Measurements from ENCODE around the gene KCNC2.

The KCNC2 gene

GRCh38 chr12:75157385-75157784 is 52.3 kb downstream of the KCNC2 start:
- DNase-seq = no peak

- no peak for DNase-seq
Observed at GRCh38 chr12:75155962-75156361, 53.7 kb downstream of the KCNC2 start.

GRCh38 chr12:75154388-75154787 is 55.3 kb downstream of the KCNC2 start:
- no peak for DNase-seq

- DNase-seq = no peak
Observed at GRCh38 chr12:75139196-75139595, 70.4 kb downstream of the KCNC2 start.

GRCh38 chr12:75137896-75138295 is 71.7 kb downstream of the KCNC2 start:
- no peak for DNase-seq

- DNase-seq = no peak
Observed at GRCh38 chr12:75135026-75135425, 74.6 kb downstream of the KCNC2 start.

GRCh38 chr12:75130811-75131210 is 78.8 kb downstream of the KCNC2 start:
- DNase-seq = no peak

- no peak for DNase-seq
Observed at GRCh38 chr12:75129275-75129674, 80.4 kb downstream of the KCNC2 start.

- DNase-seq = no peak
Observed at GRCh38 chr12:75121036-75121705, 88.5 kb downstream of the KCNC2 start.

GRCh38 chr12:75120311-75120711 is 89.3 kb downstream of the KCNC2 start:
- DNase-seq = no peak

GRCh38 chr12:75116646-75117198 is 92.9 kb downstream of the KCNC2 start:
- no peak for DNase-seq

GRCh38 chr12:75115748-75116147 is 93.9 kb downstream of the KCNC2 start:
- DNase-seq = no peak

GRCh38 chr12:75103822-75104221 is 105.8 kb downstream of the KCNC2 start:
- no peak for DNase-seq

- DNase-seq = no peak
Observed at GRCh38 chr12:75101781-75102180, 107.9 kb downstream of the KCNC2 start.

- no peak for DNase-seq
Observed at GRCh38 chr12:75099210-75099609, 110.4 kb downstream of the KCNC2 start.

GRCh38 chr12:75097003-75097402 is 112.6 kb downstream of the KCNC2 start:
- DNase-seq = no peak

GRCh38 chr12:75087654-75088053 is 122.0 kb downstream of the KCNC2 start:
- DNase-seq = no peak

GRCh38 chr12:75086091-75087038 is 123.3 kb downstream of the KCNC2 start:
- no peak for DNase-seq

GRCh38 chr12:75081305-75081704 is 128.3 kb downstream of the KCNC2 start:
- DNase-seq = no peak

- no peak for DNase-seq
Observed at GRCh38 chr12:75080582-75080981, 129.1 kb downstream of the KCNC2 start.

- DNase-seq = no peak
Observed at GRCh38 chr12:75065482-75065881, 144.2 kb downstream of the KCNC2 start.

GRCh38 chr12:75062691-75063090 is 146.9 kb downstream of the KCNC2 start:
- DNase-seq = no peak

- DNase-seq = no peak
Observed at GRCh38 chr12:75058228-75058627, 151.4 kb downstream of the KCNC2 start.

- DNase-seq = no peak
Observed at GRCh38 chr12:75048767-75049166, 160.9 kb downstream of the KCNC2 start.
